Muscle of back (tissue), 11 donors: ENCODE data around the gene HSD11B2. TPM values are rescaled to one million over a fixed set of nuclear protein-coding genes. Genes with fewer than 3 reads are reported as not detected.

Experiments used
- DNase-seq, 3 donors: peaks; one replicate each; pipeline versions ENCODE4 v3.0.0 to v3.0.0-alpha.2; 2013
- polyA plus RNA-seq, 10 donors: library from polyadenylated mRNA; unstranded; fragments of 120-200 nt; gene quantifications; one replicate each; pipeline ENCODE4 v1.2.1, GENCODE V29; 2013; ENCODE audit not compliant: insufficient read length in 10 of 10

Gene HSD11B2
- polyA plus RNA-seq, 10 donors: 3.8 to 13.3 (median 8.1) TPM

DNA sequence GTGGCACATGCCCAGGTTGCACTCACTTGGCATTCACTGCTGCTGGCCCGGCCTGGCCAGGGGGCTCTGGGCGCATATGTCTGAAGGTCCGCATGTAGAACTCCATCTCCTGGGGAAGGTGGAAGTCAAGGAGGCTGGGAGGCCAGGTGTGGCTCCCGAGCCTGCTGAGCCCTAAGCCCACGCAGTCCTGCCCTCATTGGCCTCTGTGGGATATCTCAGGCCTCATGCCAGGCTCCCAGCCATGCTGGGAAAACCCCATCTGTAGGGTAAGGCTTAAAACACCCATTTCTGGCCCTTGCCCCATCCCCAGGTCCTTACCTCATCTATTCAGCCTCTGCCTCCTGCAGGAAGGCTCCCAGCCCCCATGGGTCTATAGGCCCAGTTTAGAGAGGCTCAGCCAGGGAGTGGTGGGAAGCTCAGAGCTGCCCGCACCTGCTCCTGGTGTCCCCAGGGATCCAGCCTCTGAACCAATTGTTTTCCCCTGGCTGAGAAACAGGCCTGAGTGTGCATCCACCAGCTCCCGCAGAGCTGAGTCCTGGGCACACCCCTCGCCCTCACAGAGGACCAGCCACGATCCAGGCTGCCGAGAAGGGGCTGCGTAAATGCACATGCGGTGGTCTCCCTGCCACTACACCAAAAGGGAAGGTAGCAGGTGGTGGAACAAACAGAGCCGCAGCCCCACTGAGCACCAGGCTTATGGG, 35.3 kb upstream of the HSD11B2 start:
- DNase-seq: no peak

DNA sequence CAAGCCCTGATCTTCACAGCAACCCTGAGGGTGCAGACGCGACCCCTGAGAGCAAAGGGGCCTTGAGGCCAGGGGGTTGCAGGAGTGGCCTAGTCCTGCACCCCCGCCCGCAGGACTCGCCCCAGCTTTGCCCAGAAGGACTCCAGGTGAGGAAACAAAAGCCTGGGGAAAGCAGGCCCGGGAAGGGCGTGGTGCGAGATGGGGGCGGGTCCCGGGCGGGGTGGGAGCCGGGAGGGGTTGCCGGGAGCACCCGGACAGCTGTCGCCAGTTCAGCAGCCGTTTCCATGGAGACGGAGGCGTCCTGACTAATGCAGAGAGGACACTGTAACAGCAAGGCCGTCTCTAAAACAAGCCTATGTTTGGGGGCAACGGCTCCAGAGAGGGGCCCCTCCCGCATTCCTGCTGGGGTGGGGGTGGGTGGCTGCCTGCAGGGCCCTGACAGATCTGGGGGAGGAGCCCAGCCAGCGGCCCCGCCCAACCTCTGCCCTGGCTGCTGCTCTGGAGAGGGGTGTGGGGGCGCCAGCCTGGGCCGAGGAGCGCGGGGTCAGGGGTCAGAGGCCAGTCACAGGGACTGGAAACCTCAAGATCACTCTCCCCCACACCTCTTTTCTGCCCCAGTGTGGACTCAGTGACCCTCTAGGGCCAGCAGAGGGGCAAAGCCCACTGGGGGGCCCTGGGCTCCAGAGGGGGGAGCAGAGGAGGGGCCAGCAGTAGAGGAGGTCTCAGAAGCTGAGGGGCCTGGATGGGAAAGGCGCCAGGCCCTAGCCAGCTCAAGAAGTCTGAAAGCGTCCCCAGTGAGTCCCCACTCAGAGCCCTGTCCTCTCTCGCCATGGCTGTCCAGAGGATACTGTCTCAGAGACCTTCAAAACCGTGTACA, 34.5 kb upstream of the HSD11B2 start:
- DNase-seq: peak; percentile 90 to 95 (median 91)

DNA sequence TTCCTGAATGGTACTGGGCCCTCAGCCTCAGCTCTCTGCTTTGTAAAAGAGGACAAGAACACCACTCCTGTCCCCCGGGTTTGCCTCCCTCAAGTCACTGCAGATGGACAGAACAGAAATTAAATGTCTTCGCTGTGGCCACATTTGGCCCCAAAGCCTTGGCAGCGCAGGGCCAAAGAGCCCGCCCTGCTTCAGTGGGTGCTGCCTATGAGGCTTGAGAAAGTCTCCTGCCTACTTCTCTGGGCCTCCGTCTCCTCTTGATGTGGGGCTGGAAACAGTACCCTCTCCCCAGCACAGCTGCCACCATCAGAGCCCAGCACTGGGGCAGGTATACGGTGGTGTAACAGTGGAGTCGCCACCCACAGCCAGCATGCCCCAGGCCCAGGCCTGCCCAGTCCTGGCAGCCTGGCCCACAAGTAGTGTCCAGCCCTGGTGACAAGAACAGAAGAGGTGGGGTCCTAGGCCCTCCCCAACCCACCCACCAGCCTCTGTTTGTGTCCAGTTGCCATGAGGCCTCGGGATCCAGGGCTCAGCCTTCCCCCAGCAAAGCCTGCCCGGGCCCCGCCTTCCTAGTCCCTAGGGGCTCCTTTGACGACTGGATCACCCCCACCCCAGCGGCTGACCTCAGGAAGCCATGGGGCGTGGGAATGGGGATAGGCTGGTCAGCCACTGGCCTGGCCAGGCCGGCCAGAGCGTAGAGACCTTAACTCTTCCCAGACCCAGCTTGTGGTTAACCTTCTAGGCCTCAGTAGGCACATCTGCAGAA, 33.7 kb upstream of the HSD11B2 start:
- DNase-seq: peak in 1 of 3 donors; percentile 79

DNA sequence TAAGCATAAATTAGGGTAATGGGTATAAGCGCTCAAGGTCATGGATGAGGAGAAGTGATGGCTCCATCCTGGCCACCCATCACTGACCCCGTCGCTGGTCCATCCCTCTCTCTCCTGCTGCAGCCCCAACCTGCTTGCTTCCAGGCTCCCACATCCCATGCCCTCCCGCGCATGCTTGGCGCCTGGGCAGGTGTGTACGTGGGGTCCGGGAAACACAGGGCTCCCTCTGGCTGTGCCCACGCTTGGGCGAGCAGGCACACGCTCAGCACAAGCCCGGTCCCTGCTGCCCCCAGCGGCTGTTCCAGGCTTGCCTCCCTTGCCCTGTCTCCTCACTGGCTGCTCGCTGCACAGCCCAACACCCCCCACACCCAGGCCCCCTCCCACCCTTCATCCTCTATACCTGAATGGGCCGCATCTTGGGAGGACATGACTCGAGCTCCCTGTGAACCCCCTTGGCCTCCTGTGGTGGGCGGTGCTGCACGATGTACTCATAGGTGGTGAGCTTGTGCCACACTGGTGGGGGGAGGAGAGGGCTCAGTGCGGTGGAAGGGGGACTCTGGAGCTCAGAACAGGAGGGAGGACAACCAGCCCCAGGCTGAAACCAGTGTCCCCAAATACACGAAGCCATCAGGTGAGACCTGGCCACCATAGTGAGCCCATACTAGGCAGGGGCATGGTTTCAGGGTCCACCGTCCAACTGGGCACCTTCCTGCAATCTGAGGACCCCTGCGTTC, 32.9 kb upstream of the HSD11B2 start:
- no peak for DNase-seq

DNA sequence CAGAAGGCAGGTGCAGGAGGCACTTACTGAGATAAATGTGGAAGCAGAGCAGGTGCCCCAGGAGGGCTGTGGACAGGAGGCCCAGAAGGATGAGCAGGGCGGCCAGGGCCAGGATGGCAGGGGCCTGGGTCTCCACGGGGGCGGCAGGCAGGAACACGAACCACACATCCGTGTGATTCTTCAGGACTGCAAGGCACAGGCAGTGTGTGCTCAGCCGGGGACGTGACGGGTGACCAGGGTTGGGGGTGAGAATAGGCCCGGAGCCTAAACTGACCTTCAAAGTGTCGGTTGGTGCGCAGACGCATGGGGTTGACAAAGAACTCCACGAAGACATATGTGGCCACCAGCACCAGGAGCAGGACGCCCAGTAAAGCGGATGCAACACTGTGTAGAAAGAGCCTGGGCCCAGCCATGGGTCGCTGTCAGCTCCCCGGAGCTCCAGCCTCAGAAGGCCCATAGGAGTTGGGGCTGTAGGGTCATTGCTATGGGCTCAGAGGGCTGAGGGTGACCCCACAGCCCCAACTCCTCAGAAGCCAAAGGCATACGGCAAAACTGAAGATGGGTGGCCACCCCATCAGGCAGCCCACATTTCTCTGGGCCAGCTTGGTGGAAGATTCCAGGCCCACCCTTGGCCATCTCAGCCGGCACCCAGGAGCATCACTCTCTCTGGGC, 32.2 kb upstream of the HSD11B2 start:
- peak in 1 of 3 donors; percentile 15 for DNase-seq

DNA sequence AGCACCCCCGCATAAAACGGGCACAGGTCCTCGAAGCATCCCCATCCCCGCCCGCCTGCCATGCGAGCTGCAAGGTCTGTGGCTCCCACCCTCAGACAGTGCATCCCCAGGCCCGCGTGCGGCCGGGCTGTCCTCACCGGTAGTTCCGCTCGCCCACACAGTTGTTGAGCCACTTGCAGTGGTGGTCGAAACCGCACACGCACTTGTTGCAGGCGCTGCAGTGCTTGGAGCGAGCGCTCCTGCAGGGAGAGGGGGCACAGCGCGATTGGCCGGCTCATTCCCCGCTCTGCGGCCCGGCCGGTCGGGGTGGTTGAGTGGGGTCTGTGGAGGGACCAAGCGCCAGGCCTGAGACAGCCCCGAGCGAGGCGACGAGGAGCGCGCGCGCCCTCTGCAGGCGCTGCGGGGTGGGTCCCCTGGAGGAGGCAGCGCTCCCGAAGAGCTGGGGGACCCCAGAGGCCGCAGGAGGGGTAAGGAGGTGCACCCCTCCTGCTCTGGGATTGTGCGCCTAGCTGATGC, 31.6 kb upstream of the HSD11B2 start:
- DNase-seq: peak in 2 of 3 donors; percentile 69 to 88

DNA sequence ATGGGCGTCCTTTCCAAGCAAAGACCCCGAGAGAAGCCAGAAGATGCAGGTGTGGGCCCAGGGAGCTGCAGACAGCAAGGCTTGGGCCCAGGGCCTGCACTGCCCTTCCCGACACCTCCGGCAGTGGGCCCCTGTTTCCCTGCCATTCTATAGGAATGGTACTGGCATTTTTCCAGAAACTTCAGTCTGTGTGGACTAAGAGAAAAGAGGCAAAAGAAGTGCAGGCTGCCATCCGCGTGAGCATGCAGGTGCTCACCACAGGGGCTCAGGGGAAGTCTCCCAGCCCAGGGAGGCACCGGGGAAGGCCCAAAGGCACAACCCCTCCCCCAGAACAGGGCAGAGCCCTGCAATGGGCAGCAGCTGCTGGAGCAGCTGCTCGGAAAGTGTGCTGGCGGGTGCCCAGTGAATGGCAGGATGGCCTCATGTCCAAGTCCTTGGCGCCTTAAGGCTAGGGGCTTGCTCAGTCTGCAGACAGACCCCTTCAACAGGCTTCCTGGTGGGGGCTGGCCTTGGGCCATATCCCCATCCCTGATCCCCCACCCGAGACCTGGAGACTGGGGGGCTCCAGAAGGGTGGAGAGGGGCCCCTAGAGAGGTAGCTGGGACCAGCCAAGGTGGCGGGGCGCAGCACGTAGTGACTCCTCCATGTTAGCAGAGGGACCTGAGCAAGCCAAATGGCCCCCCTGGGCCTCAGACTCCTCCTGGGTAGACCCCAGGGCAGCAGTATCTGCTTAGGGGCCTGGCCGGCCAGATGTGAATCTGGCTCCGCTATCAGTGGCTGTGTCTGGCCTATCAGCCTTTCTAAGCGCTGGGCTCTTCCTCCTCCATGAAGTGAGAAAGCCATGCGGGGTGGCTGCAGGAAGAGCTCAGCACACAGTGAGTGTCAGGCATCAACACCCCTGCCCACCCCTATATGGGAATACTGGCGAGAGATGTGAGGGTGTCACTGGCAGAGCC, 30.9 kb upstream of the HSD11B2 start:
- DNase-seq: peak; percentile 67 to 81 (median 67)

DNA sequence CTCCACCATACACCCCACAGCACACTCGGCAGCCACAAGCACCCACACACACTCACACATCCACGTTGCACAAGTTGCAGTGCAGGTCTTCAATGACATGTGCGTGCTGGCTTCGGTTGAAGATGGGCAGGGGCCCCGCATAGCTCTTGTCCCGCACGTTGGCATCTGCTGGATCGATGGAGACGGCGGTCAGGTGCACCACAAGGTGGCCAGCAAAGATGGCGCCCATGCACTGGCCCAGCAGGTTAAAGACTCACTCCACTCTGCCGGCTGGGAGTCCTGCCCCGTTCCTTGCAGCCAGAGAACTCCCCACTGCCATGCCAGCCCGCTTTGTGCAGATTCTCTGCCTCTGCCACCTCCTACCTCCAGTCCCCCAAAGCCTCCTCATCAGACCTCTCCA, 30.0 kb upstream of the HSD11B2 start:
- no peak for DNase-seq

DNA sequence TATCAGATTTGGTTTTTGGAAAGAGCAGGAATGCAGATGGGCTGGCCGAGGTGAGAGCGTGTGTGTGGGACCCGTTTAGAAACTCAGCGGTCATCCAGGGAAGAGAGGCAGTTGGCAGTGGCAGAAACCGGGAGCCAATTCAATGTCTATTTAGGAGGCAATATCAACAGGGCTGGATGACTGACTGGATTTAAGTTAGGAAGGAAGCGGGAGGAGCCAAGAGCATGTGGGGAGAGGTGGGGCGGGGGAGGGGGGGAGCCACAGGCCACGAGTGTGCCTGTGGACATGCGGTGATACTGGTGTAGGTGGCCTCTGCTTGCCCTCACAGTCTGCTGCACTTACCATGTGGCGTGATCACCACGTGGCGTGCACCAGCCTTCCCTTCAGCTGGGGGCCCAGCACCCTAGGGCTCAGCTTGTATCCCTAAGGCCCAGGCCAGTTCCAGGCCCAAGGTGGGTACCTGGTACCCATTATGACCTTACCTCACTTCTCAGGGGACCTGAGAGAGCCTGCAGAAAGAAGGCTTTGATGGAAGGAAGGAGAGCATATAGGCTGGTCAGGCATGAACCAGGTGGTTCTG, 26.9 kb upstream of the HSD11B2 start:
- DNase-seq: no peak

DNA sequence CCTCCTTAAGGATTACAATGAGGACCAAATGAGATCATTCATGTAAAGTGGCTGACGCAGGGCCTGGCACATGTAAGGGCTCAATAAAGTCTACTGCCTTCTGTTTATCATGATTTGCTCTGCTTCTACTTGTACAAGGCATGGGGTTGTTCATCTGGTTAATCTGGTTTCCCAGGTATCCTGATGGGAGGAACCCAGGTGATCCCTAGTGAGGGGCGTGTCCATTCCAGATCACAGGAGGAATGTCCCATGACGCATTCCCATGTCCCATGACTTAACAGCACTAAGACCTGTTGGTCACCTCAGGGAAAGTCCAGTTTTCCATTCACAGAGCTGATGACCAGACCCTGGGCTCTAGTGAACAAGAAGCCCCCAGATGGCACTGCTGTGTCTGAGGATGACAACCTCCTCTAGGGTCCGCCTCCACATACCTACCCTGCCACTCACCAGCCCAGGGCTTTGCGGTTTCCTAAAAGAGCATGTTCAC, 26.1 kb upstream of the HSD11B2 start:
- no peak for DNase-seq

DNA sequence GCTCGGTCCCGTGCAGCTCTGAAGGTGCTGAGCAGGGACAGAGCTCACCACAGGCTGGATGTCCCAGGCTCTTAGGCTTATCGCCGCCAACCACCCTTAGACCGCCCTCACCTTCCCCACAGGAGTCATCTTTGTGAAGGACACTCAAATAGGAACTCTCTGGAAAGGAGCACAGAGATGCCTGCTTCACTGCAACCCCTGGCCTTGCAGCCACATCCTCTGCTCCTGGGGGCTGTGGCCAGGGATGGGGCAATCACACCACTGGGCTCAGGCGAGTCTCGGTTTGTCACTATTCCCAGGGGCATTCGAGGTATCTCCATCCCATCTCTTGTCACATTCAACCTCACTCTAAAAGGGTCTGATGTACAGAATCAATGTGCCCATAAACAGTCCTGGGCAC, 25.6 kb upstream of the HSD11B2 start:
- DNase-seq: no peak

DNA sequence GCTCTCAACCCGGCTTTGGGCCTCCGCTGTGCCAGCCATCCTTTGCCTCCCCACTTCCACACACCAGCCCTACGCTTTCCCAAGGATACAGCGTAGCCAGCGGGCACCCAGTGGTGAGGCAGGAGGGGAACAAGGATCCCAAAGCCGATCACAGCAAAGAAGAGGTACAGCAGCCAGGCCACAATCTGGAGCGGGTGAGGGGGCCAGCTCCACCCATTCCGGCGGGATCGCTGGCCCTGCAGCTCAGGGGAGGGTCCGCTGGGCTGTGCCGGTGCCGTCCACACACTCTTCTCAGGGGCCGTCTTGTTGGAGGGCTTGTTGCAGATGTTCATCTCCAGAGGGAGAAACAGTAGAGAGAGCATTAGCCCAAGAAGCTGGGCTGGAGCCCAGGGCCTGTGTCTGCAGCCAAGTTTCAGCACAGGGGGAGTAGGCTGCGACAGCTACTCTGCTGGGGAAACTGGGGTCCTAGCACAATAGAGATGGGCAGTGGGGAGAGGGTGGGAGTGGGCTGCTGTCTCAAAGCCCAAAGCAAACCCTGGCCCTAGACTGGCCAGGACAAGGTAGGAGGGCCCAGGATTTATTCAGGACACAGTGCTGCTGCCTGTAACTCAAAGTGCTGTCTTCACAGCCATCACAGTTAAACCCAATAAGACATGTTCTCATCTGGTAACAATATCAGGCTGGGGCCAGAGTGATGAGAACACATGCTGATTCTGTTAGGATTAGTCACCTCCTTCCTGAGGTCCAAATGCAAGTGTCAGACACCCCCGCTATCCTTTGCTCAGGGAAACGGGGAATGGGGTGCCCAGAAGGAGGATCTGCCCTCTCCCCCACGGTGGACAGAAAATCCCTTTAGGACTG, 24.6 kb upstream of the HSD11B2 start:
- peak; percentile 87 to 96 (median 90) for DNase-seq

DNA sequence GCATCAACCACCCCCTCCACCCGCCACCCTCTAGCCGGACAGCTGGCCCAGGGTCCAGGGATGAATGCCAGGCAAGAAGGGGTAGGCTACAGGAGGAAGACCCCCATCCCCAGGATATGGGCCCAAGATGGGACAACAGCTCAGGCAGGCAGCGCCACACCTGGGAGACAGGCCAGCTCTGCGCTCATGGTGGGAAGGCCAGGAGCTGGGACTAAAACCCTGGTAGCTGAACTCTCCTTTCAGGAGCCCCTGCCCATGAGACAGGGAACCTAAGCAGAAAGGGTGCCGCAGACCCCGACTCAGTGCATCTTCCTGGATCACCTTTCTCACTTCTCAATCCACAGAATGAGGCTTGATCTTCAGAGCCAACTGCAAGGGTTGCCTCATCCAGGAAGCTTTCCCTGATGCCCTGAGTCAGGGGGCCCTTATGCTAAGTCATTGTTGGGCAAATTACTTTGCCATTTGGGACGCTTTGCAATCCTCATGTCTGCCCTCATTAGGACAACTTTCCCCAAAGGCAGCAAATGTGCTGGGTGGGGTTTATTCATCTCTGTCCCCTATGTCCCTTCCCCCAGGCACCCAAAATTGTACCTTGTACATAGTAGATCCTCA, 23.6 kb upstream of the HSD11B2 start:
- DNase-seq: no peak

DNA sequence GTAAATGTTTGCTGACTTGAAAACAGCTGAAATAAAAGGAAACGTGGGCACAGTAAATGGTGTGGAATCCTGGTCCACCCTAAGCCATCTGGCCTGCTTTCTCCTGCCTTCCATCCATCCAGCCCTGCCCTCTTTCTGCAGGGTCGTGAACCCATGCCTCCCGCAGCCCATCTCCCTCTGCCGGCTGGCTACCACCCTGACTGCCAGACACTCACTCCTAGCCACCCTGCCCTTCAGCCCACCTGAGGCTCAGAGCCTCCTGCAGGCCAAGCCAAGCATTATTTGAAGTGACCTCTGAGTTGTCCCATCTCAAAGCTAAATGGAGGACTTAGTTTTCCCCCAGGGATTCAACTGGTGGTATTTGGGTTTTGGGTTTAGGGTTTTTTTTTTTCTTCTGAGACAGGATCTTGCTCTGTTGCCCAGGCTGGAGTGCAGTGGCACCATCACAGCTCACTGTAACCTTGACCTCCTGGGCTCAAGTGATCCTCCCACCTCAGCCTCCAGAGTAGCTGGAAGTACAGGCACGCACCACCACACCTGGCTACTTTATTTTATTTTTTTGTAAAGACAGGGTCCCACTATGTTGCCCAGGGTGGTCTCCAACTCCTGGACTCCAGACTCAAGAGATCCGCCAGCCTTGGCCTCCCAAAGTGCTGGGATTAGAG, 23.0 kb upstream of the HSD11B2 start:
- no peak for DNase-seq

DNA sequence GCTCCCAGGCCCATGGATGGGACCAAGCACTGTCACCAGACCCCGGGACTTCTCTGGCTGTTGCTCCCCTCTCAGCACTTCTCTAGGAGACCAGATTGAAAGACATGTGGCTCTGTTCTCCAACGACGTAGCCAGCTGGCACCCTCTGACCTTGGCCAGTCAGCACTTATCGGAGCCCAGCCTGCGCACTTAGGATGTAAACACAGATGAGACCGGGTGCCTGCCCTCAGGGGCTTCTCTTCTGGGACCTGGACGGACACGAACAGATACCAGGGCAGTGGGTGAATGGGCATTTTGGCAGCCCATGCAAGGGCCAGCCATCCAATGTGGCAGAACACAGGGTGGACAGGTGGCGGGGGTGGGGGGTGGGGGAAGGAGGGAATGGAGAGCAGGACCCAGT, 21.3 kb upstream of the HSD11B2 start:
- no peak for DNase-seq

DNA sequence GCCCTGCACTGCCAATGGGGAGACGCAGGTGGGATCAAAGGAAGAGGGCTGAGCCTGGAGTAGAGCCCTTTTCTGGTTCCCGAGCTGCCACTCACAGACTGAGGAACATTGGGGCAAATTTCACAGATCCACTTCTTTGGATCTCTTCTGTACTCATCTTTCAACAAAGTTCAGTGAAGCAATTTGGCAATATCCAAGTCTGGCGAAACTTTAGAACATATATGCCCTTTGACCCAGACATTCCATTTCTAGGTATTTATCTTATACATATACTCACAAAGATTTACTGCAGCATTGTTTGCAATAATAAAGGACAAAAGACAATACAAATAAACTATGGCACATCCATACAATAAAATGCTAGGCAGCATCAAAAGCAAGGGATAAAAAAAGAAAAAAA, 19.6 kb upstream of the HSD11B2 start:
- DNase-seq: no peak

DNA sequence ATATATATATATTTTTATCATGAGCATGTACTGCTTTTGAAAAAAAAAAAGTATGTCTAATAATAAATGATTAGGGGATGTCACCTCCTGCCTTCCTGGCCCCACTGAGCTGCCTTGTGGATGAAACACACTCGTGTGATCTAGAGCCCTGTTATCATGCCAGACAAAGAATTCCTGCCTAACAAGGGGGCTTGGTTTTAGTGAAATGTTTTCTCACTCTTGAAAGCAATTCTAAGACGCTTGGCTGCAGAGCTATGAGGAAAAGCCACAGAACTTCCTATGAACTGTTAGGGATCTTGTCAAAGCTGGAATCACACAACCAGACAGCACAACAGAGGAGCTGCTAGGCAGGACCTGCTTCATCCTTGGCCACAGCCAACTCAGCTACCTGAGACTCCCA, 18.6 kb upstream of the HSD11B2 start:
- no peak for DNase-seq
